Mucosa of rectum (tissue), 2 donors: Measurements from ENCODE around the gene HABP4.

Source experiments
- H3K27ac ChIP-seq, 2 donors: one replicate each; pipeline ENCODE4 v1.7.0; 2013; ENCODE audit warnings: inconsistent platforms in 2 of 2, low read depth in 2 of 2, low read length in 2 of 2
- H3K27me3 ChIP-seq, 2 donors: one replicate each; pipeline ENCODE4 v1.7.0; 2013; ENCODE audit warnings: low read length in 2 of 2; ENCODE audit not compliant: control insufficient read depth in 2 of 2, insufficient read depth in 2 of 2
- H3K36me3 ChIP-seq, 2 donors: one replicate each; pipeline ENCODE4 v1.7.0; 2013; ENCODE audit warnings: low read length in 2 of 2; ENCODE audit not compliant: control insufficient read depth in 2 of 2, insufficient read depth in 2 of 2
- H3K4me1 ChIP-seq, 2 donors: one replicate each; pipeline ENCODE4 v1.7.0; 2013; ENCODE audit warnings: low read length in 2 of 2, mild to moderate bottlenecking in 1 of 2; ENCODE audit not compliant: control insufficient read depth in 2 of 2, insufficient read depth in 2 of 2
- H3K4me3 ChIP-seq, 2 donors: one replicate each; pipeline ENCODE4 v1.7.0; 2013; ENCODE audit warnings: low read length in 2 of 2
- H3K9ac ChIP-seq, 2 donors: one replicate each; pipeline ENCODE4 v1.7.0; 2013; ENCODE audit warnings: low read length in 2 of 2, low read depth in 1 of 2, mild to moderate bottlenecking in 1 of 2
- H3K9me3 ChIP-seq, 2 donors: one replicate each; pipeline ENCODE4 v1.7.0; 2013; ENCODE audit warnings: low read length in 2 of 2; ENCODE audit not compliant: control insufficient read depth in 2 of 2
- donor health status: healthy.
- donor health status: Normal muscosa, but diverticular disease.

The HABP4 gene

GRCh38 chr9:96449845-96450612, at the start of gene HABP4:
HABP4 (plus strand) TSS chr9:96450169; CDS start chr9:96450280, 111 bp downstream.
- H3K27me3 ChIP-seq: peaks cover 0 to 4% of the 10 kb centered on the region in 2 donors
- H3K4me3 ChIP-seq: peak within 1 kb of the TSS; percentile 76 to 89
- no peaks in the 10 kb centered on the region for H3K9me3 ChIP-seq
- peaks cover 11 to 14% of the 10 kb centered on the region in 2 donors for H3K4me1 ChIP-seq
- H3K9ac ChIP-seq: peak within 1 kb of the TSS; percentile 63 to 78
- no peaks in the 10 kb centered on the region for H3K36me3 ChIP-seq
- peak within 1 kb of the TSS; percentile 76 to 78 for H3K27ac ChIP-seq

DNA sequence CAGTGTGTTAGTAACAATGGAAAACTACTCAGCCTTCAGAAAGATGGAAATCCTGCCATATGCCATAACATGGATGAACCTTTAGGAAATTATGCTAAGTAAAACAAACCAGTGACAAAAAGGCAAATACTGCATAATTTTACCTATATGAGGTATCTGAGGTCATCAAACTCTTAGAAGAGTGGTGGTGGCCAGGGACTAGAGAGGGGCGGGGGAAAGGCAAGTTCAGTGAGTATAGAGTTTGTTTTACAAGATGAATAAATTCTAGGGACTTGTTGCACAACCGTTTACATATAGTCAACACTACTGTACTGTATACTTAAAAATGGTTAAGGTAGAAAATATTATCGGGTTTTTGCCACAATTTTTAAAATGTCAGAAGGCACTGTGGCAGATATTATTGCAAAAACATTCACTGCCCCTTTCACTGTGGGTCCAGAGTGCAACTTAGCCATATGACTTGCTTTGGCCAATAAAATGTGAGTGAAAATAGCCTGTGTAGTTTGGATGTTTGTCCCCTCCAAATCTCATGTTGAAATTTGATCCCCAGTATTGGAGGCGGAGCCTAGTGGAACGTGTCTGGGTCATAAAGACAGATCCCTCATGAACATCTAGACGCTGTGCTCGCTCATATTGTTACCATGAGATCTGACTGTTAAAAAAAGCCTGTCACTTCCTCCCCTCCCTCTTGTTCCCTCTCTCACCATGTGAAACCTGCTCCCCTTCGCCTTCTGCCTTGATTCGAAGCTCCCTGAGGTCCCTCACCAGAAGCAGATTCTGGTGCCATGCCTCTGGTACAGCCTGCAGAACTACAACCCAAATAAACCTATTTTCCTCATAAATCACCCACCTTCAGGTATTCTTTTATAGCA, 41.3 kb upstream of the HABP4 start:
- Histone ChIP-seq H3K4me1 (peaks cover 1 to 6% of the 10 kb centered on the region in 2 donors), H3K36me3 (no peaks in the 10 kb centered on the region), H3K9ac (no peak overlapping the region), H3K27ac (no peak overlapping the region), H3K27me3 (no peaks in the 10 kb centered on the region), H3K9me3 (no peaks in the 10 kb centered on the region), H3K4me3 (no peak overlapping the region)

DNA sequence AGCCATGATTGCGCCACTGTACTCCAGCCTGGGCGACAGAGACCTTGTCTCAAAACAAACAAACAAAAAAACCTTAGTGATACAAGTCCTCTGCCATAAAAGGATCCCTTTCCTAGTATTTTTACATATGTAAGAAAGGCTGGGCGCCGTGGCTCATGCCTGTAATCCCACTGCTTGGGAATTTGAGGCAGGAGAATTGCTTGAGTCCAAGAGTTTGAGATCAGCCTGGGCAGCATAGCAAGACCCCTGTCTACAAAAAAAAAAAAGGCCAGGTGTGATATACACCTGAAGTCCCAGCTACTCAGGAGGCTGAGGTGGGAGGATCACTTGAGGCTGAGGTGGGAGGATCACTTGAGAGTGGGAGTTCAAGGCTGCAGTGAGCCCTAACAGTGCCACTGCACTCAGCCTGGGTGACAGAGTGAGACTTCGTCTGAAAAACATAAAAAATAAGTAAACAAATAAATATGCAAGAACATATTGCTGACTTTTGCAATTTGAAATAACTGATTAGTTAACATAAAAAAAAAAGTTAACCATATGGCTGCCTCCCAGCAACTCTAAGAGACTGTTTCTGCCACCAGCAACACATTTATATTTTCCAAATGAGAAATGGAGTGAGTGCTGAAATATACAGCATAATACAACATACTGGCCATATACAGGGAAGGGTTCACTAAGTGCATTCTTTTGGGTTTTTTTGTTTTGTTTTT, 38.7 kb upstream of the HABP4 start:
- H3K27me3 ChIP-seq: no peaks in the 10 kb centered on the region
- H3K9ac ChIP-seq: no peak overlapping the region
- peaks cover 10 to 13% of the 10 kb centered on the region in 2 donors for H3K4me1 ChIP-seq
- no peak overlapping the region for H3K27ac ChIP-seq
- no peak overlapping the region for H3K4me3 ChIP-seq
- no peaks in the 10 kb centered on the region for H3K36me3 ChIP-seq
- H3K9me3 ChIP-seq: no peaks in the 10 kb centered on the region

DNA sequence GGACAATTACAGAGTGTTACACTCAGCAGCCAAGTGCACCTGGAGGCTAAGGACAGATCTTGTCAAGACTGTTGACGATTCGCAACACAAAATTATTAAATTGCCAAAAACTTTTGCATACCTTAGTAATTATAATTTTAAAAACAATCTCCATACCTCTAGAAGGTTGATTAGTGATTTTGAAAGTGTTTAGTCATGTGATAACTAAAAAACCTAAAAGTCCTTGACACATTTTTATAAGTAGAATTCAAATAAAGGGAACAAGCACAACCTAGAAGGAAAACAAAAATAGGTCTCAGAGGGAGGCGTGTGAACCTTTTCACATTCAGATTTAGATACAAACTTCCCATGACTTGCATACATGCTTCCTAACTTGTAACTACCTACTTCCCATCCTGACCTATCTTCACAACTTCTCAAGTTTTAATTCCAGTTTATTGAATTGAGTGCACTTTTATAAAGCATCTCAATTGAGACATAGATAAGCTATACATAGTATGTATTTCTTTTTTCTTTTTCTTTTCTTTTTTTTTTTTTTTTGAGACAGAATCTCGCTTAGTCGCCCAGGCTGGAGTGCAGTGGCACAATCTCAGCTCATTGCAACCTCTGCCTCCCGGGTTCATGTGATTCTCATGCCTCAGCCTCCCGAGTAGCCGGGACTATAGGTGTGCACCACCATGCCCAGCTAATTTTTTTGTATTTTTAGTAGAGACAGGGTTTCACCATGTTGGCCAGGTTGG, 37.6 kb upstream of the HABP4 start:
- H3K4me1 ChIP-seq: peaks cover 15 to 21% of the 10 kb centered on the region in 2 donors
- H3K27ac ChIP-seq: no peak overlapping the region
- no peak overlapping the region for H3K4me3 ChIP-seq
- no peaks in the 10 kb centered on the region for H3K36me3 ChIP-seq
- H3K9me3 ChIP-seq: no peaks in the 10 kb centered on the region
- no peak overlapping the region for H3K9ac ChIP-seq
- H3K27me3 ChIP-seq: no peaks in the 10 kb centered on the region

GRCh38 chr9:96413302-96414221, 36.4 kb upstream of the HABP4 start:
- H3K4me1 ChIP-seq: peaks cover 15 to 21% of the 10 kb centered on the region in 2 donors
- no peaks in the 10 kb centered on the region for H3K9me3 ChIP-seq
- H3K9ac ChIP-seq: peak overlapping the region; percentile 30 to 65
- H3K27ac ChIP-seq: peak overlapping the region; percentile 37 to 66
- H3K4me3 ChIP-seq: peak overlapping the region; percentile 50 to 54
- no peaks in the 10 kb centered on the region for H3K27me3 ChIP-seq
- no peaks in the 10 kb centered on the region for H3K36me3 ChIP-seq

DNA sequence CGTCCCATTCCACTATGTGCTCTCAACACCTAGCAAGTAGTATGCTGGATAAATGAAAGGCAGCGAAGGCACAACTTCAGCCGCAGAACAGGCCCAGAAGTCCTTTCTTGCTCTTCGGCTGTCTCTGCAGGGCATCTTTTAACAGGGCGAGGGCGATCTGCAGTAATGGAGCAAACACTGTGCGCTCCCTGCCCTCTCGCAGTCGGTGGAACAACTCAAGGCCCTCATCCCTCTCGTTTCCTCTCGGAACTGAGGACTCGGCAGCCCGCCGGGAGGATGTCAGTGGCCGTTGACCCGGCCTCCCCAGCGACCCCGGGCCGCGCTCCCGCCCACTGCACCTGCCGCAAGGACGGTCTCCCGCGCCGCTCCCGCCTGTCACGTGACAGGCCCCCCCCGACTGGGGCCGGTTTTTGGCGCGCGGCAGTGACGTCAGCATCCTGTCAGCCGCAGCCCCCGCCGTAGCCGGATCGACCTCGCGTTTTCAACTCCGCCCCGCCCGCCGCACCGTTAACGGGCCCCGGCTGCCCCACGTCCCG, 32.9 kb upstream of the HABP4 start:
- Histone ChIP-seq H3K9me3 (no peaks in the 10 kb centered on the region), H3K9ac (peak overlapping the region; percentile 86), H3K27me3 (no peaks in the 10 kb centered on the region), H3K36me3 (no peaks in the 10 kb centered on the region), H3K4me1 (peaks cover 20 to 36% of the 10 kb centered on the region in 2 donors), H3K27ac (peak overlapping the region; percentile 95 to 99), H3K4me3 (peak overlapping the region; percentile 85 to 96)

DNA sequence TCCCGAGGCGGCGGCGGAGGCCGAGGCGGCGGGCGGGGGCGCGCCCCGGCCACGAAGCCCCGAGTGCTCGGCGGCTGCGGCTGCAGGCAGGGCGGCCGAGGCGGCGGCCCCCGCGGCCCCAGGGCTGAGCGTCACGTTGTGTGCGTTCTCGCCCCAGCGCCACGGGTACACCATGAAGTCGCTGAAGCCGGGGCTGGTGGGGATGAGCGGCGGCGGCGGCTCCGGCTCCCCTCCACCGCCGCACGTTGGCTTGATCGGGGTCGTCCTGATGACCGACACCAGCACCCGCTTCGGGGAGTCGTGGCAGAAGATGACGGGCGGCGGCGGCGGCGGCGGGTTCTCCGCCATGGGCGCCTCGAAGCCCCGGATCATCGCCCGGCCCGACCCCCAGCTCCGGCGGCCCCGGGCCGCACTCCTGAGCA, 32.3 kb upstream of the HABP4 start:
- H3K36me3 ChIP-seq: no peaks in the 10 kb centered on the region
- H3K9me3 ChIP-seq: no peaks in the 10 kb centered on the region
- peak overlapping the region; percentile 99 to 100 for H3K27ac ChIP-seq
- H3K9ac ChIP-seq: peak overlapping the region; percentile 65 to 84
- no peaks in the 10 kb centered on the region for H3K27me3 ChIP-seq
- H3K4me3 ChIP-seq: peak overlapping the region; percentile 78 to 85
- H3K4me1 ChIP-seq: peaks cover 20 to 36% of the 10 kb centered on the region in 2 donors

GRCh38 chr9:96418083-96418919, 31.7 kb upstream of the HABP4 start, which contains the start of gene ZNF367:
ZNF367 (minus strand) TSS chr9:96418370; CDS start chr9:96418032, 338 bp downstream.
- H3K9me3 ChIP-seq: no peaks in the 10 kb centered on the region
- peaks cover 20 to 33% of the 10 kb centered on the region in 2 donors for H3K4me1 ChIP-seq
- peak within 1 kb of the TSS; percentile 99 to 100 for H3K27ac ChIP-seq
- H3K4me3 ChIP-seq: peak within 1 kb of the TSS; percentile 85 to 96
- no peaks in the 10 kb centered on the region for H3K27me3 ChIP-seq
- peak within 1 kb of the TSS; percentile 93 to 94 for H3K9ac ChIP-seq
- H3K36me3 ChIP-seq: no peaks in the 10 kb centered on the region
